NCI-H187 (cell line): Measurements from ENCODE around the gene SNAPC3.
"Not testable (repeated sequence)": the region's sequence is repeated elsewhere in the genome, so short reads cannot be mapped to it uniquely, and the experiment has no call there.

Experiments used
- DNase-seq, 2 experiments: peaks; one replicate each; lab custom pipeline; 2025; lab: John Stamatoyannopoulos, UW

SNAPC3 gene

DNA sequence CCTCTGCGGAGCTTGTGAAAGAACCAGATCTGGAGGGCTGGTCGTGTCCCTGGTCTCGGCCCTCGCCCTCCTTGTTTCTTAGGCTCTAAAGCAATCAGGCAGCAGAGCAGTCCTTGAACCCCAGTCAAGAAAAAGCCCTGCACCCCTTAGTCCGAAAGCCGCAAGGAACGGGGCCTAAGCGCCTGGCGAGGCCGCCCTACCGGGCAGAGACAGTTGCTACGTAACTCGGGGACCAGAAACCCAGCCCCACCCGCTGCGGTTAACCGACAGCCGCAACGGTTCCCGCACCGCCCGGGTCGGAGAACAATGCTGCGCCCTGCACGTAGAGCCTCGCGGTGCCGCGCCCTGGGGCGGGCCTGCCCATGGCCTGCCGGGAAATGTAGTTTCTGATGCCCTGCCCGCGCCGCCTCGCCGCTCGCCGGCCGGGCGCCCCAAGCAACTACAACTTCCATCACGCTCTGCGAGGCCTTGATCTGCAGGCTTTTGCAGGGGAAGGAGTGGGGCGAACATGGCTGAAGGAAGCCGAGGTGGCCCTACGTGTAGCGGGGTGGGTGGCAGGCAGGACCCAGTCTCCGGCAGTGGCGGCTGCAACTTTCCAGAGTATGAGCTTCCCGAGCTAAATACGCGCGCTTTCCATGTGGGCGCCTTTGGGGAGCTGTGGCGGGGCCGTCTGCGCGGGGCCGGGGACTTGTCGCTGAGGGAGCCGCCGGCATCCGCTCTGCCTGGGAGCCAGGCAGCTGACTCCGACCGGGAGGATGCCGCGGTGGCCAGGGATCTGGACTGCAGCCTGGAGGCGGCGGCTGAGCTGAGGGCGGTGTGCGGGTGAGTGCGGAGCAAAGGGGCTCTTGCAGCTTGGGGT is at the start of gene SNAPC3:
TSS of gene SNAPC3 (plus strand) at position 505 of the 859 bp plus-strand sequence. CDS start at position 509, 4 bp downstream.
- peak; percentile 68 to 88 for DNase-seq

DNA sequence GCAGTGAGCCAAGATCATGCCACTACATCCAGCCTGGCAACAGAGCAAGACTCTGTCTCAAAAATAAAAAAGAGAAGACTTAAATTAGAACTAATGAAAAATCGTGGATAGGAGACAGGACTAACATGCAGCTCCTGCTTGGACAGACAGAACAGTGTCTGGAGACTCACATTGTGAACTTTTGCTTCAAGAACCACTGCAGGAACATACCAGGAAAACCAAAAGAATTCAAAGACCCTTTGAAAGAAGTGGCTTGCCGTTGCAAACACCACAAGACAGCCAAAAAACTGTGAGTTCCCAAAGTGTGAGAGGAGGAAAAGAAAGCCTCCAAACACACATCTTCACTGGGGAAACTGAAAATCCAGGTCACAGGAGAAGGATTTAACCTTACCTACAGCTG is 48.8 kb upstream of the SNAPC3 start:
- DNase-seq: no peak

DNA sequence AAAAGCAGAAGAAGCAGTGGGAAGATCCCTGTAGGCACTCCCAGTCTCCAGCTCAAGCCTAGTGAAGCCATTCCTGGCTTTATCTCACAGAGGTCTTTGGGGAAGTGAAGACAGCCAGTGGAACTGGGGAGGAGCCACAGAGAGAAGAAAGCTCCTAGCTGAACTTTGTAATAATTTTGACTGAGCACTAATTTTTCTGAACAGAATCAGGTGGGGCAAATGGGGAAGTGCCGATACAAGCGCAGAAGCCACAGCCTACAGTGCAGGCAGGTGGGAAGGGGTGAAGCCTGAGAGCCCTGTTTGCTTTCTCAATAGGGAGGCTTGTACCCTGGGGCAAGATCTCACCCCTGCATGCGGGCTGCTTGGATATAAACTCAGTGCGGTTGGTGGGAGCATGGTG is 48.4 kb upstream of the SNAPC3 start:
- no peak for DNase-seq

DNA sequence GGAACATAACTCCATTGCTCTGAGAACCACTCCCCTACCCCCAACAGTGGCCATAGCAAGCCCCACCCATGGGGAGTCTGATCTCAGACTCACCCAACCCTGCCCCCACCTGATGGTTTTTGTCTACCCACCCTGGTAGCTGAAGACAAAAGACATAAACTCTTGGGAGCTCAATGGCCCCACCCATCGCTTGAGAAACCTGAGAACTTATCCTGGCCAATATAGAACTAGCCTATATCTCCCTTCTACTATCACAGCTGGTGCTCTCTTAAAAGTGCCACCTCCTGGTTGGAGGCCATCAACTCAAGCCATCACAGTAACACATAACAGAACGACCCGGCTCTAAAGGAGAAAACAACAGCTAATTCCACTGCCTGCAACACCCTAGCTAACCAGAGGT is 47.9 kb upstream of the SNAPC3 start:
- no peak for DNase-seq

DNA sequence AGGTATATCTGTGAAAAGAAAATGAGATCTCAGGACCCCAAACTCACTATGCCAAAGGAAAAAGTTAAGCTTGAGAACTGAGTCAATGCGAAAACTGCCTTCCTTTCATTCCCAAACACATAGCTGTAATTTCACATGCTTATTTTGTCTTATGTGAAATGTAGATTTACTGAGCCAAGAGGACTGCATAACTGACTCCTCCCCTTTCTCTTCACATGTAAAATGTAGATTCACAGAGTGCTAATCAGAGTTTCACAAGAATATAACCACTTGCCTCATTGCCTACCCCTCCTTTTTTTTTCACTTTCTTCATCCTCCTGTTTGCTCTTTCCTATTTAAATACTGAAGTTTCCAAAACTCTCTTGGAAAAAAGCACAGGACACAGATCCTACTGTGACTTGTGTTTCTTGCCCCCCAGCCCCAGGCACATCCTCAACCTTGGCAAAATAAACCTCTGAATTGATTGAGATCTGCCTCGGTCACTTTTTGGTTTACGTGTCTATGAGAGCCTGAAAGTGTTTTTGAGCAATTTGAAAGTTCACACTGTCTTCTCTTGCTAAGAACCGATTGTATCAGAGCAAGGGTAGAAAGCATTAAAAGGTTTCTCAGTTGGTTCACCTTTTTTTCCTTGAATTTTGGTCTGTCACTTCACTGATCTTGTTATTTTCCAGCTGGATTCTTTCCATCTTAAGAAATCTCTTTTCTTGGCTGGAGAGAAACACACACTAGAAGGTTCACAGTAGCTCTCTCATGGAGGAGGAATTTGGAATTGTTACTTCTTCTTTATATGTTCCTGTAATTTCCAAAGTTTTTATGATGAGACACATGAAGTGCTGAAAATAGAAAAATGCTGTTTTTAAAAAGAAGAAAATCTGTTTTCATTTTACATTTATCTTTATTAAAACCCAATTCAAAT is 44.8 kb upstream of the SNAPC3 start:
- DNase-seq: no peak

DNA sequence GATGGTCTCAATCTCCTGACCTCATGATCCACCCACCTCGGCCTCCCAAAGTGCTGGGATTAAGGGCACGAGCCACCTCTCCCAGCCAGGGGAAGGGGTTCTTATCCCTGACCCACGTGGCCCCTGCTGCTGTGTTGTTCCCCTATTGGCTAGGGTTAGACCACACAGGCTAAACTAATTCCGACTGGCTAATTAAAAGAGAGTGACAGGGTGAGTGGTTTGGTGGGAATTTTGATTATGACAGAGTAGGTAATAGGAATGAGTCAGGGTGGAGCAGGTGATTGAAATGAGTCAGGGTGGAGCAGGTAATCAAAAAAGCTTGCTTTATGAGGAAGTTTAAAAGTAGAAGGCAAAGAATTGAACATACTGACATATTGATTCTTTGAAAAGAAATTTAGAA is 43.4 kb upstream of the SNAPC3 start:
- DNase-seq: not testable (repeated sequence)

DNA sequence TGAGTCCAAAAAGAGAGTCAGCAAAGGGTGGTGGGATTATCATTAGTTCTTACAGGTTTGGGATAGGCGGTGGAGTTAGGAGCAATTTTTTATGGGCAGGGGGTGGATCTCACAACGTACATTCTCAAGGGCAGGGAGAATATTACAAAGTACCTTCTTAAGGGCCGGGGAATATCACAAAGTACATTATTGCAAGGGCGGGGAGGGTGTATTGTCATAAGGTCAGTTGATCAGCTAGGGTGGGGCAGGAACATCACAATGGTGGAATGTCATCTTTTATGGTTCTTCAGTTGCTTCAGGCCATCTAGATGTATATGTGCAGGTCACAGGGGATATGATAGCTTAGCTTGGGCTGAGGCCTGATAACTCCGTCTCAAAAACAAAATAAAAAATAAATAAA is 42.8 kb upstream of the SNAPC3 start:
- DNase-seq: not testable (repeated sequence)

DNA sequence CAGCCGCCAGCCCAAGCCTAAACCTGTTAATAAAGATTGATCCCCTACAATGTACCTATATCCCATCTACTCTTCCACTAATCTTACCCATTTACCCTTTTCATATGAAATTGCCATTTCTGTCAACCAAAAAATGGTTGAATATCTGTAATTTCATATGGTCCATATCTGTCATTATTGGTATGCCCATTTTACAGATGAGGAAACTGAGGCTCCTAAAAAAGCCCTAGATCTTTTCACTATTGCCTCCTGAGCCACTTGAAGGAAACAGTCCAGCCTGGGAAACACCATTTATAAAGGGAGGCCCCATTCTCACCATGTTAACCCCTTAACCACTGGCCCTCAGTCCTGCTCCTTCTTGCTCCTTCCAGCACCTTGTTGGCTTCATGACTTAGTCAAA is 41.2 kb upstream of the SNAPC3 start:
- DNase-seq: no peak

DNA sequence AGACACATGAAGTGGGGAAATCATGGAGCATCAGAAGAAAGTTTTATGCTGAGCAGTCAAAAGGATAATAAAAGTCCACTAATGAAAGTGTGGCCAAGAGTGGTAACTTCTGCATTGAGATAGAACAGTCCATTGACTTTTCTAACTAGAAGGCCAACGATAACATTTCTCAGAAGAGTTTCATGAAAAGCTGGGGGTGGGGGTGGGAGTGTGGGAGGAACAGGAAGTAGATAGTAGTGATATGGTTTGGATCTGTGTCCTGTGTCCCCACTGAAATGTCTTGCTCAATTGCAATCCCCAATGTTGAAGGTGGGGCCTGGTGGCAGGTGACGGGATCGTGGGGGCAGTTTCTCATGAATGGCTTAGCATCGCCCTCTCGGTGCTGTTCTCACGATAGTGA is 36.2 kb upstream of the SNAPC3 start:
- no peak for DNase-seq

DNA sequence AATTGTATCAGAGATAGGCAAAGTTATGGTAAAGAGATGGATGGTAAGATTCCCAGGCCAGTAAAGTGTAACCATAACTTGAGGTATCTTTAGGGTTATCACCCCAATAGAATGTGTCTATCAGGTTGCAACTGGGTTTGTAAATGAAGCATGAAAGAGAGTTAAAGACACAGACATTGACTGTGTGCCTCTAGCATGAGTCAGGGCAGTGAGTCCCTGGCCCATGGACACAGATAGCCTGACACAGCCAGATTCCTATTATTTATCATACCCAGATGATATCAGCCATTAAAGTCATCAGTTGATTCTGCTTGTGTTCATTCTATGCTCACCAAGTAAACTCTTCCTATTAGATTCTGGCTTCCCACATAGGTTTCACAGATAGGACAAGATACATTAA is 33.5 kb upstream of the SNAPC3 start:
- DNase-seq: no peak

DNA sequence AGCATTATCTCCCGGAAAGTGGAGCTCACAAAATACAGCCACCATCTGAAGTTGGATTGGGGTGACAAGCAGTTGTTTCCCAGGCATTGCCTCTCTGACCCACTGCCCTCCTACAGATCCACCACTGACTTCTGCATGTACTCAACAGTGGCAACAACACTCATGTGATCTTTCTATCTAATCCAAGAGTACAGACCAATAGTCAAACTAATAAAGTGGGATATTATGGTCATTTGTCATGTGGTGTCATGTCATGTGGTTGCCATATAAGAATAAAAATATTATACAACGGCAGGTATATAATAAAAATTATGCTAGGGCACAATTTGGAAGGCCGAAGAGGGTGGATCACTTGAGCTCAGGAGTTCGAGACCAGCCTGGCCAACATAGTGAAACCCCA is 33.0 kb upstream of the SNAPC3 start:
- no peak for DNase-seq

DNA sequence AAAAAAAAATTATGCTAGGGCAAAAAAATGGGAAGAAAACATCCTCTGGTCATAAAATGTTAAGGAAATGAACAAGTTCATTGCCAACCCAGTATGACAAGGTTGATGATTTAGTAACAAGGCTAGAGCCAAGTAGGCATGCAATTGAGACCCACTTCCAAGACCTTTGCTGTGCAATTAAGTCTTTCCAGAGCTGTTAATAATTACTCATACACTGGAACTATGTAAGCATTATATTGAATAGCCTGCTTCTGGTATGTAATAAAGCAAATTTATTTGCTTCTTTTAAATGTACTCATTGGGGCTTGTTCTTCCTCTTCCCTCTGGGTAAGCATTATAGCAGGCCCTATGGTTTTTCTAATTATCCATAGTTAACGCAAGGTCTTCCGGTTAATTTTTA is 32.5 kb upstream of the SNAPC3 start:
- no peak for DNase-seq

DNA sequence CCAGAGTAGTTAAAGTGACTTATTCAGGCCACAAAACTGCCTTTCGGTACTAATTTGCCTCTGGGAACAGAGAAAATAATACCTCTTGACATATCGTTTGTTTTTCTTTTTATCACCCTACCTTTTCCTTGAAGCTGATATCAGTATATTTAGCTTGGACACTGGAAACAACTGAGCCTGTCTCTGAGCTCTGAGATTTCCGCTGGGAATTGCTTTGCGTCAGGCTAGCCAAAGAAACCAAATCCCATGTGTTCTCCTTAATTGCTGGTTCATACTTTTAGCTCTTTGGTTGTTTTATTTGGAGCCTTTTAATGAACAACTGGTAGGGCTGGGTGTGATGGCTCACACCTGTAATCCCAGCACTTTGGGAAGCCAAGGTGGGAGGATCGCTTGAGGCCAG is 30.3 kb upstream of the SNAPC3 start:
- no peak for DNase-seq

DNA sequence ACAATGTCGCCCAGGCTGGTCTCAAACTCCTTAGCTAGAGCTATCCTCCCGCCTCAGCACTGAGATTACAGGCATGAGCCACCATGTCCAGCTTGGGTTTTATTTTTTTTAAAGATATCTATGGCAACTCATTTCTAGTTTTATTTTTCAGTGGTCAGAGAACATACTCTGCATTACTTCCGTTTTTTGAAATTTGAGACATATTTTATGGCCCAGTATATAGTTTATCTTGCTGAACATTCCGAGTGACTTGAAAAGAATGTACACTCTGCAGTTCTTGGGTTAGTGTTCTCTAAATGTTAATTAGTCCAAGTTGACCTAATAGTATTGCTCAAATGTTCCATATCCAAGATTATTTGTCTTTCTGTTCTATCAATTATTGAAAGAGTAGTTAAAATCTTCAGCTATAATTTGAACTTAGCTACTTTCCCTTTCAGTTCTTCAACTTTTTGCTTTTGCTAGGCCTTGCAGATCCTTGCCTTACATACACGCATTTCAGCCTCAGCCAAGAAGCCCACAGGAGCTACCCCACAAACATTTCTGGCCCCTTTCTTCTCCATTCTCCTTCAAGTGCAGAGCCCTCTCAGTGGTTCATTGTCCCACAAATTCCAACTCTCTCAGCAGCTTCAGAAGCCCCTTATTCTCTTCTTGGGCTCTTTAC is 22.3 kb upstream of the SNAPC3 start:
- DNase-seq: no peak

DNA sequence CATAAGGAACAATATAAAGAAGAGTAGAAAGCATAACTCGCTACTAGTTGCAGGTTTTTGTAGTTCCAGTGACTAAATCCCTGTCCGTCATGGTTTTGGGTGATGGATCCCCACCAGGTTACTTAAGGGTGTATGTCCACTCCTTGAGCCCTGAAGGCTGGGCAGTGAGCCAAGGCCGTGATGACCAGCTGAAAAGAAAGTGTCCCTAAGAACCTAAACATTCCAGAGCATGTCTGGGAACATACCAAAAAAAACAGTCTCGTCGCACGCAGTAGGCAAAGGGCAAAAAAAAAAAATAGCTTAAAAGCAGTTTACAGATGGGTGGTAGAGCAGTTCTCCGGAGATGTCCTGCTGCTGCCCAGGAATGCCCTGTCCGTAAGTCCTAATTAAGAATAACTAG is 21.4 kb upstream of the SNAPC3 start:
- no peak for DNase-seq

DNA sequence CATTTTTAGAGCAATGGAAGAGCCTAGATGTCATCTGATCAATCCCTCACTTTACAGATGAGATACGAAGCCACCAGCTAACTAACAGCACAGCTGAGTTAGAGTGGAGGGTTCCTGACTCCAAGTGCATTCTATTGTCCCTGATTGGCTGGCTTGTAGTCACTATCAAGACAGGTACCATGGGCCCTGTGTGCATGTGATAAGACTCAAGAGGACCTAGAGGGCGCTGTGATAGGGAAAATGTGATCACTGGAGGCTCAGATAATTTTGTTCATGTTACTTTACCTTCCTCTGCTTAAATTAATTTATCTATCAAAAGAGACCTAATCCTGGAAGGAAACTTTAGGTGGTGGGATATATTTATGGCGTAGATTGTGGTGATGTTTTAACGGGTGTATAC is 19.5 kb upstream of the SNAPC3 start:
- peak in 1 of 2 experiments; percentile 8 for DNase-seq

DNA sequence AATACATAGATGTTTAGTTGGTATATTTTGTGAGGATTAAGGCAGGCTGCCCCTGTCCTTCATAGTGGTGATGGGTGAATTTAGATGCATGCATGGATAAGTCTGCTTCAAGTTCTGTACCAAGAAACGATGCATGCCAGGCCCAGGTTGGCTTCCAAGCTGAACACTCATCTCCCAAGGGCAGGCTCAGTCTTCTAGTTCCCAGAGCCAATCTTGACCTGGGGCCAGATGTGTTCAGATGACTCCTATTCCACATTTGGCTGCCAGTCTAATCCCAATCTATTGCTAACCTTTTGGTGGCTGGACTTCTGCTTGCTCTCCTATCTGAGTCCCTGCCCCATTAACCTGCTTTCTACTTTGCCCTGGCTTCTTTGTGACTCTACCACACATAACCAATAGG is 18.5 kb upstream of the SNAPC3 start:
- no peak for DNase-seq

DNA sequence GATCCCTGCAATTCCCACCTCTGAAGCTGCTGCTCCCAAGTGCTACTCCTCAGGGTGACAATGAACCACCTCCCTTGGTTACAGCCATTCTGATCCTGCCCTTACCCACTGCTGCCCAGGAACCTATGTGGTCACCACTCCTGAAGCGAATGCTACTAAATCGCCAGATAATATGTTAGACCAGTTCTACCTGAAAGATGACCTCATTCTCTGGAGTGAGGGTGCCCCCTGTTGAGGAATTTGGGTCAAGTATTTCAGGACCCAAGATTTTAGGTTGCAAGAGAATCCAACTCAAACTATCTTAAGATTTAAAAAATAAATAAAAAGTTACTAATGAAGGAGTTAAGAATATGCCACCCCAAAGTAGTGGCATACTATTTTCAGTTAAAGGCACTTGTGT is 5.8 kb upstream of the SNAPC3 start:
- no peak for DNase-seq

DNA sequence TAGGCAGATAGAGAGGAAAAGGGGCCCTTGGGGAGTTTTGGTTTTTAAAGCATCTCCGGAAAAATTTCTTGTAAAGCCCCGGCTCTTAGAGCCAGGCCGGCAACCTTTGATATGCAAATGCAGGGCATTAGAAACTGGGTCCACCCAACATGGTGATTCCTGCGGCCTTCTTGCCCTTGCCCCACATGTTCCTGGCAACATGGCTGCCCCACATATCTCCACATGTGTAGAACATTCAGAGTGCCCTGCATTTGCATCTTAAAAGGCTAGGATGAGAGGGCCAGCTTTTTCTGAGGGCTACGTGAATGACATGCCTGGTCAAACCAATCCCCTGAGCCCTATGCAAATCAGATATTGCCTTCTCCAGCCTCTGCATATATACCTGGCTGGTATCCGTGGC is 5.0 kb upstream of the SNAPC3 start:
- no peak for DNase-seq

DNA sequence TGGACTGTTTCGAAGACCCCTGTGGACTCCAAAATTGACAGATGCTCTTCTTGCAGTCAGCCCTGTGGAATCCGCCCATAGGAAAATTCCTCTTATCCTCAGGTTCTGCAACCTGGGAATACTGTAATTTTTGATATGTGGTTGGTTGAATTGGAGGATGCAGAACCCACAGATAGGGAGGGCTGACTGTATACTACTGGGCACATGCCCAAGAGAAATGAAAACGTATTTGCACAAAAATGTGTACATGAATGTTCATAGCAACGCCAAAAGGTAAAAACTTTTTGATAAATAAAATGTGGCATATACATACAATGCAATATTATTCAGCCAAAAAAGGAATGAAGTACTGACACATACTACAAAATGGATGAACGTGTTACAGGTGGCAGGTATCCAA is 1.9 kb upstream of the SNAPC3 start:
- DNase-seq: no peak

DNA sequence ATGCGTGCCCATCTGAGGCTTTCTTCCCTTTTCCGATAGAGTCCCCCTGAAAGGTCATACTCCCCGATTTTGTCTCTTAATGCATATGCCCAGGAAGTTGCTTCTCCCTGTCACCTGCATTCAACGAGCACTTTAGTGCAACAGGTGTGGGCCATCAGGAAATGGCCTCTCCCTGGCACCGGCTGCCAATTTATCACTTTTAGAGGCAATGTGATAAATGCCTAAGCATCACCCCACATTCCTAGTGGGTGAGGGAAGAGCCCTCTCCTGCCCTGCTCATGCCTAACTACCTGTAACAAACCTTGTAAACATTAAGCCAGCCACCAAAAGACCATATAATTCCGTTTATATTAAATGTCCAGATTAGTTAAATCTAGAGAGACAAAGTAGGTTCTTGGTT is 1.1 kb upstream of the SNAPC3 start:
- no peak for DNase-seq

DNA sequence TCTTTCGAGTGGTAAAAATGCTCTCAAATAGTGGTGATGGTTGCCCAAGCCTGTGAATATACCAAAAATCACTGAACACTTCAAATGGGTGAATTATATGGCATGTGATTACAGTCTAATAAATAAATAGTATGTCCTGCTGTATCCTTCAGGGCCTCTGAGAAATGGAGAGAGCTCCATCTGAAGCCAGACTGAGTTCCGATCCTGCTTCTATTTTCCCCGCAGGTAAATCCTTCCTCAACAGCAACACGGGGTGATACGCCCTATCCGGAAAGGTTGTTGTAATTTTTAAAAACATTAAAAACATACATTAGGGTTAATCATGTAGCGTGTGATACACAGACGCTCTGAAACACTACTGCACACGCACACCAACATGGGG is 695 bp upstream of the SNAPC3 start:
- DNase-seq: no peak
